Erythroblast (primary cell): ENCODE measurements around the gene FBLN7.

Experiments
- GATA1 ChIP-seq: IDR thresholded peaks from 2 replicates; pipeline ENCODE4 v1.6.1; 2011; ENCODE audit warnings: low read depth, mild to moderate bottlenecking, control low read depth, low read length, moderate library complexity
- POLR2A ChIP-seq: IDR thresholded peaks from 2 replicates; pipeline ENCODE4 v1.6.1; 2011; ENCODE audit warnings: mild to moderate bottlenecking, low read length

GRCh38 chr2:112148477-112148876 lies 10.3 kb downstream of the FBLN7 start:
- no peak for TF ChIP-seq POLR2A
- TF ChIP-seq GATA1, result no peak
